GM18508 (cell line): ENCODE results near the gene IL4.

ENCODE experiments used
- ATAC-seq: cut with Tn5 transposase; IDR thresholded peaks from one replicate; pipeline ENCODE4 v1.9.1; 2021; ENCODE audit warnings: moderate number of reproducible peaks; ENCODE audit not compliant: insufficient read depth, unreplicated experiment

Gene IL4

GRCh38 chr5:132669966-132670882 is 3.6 kb upstream of the IL4 start:
- no peak for ATAC-seq

- ATAC-seq = no peak
Measured at GRCh38 chr5:132671000-132671399, 2.8 kb upstream of the IL4 start.

GRCh38 chr5:132673488-132673887 is 301 bp upstream of the IL4 start:
- ATAC-seq = no peak

DNA sequence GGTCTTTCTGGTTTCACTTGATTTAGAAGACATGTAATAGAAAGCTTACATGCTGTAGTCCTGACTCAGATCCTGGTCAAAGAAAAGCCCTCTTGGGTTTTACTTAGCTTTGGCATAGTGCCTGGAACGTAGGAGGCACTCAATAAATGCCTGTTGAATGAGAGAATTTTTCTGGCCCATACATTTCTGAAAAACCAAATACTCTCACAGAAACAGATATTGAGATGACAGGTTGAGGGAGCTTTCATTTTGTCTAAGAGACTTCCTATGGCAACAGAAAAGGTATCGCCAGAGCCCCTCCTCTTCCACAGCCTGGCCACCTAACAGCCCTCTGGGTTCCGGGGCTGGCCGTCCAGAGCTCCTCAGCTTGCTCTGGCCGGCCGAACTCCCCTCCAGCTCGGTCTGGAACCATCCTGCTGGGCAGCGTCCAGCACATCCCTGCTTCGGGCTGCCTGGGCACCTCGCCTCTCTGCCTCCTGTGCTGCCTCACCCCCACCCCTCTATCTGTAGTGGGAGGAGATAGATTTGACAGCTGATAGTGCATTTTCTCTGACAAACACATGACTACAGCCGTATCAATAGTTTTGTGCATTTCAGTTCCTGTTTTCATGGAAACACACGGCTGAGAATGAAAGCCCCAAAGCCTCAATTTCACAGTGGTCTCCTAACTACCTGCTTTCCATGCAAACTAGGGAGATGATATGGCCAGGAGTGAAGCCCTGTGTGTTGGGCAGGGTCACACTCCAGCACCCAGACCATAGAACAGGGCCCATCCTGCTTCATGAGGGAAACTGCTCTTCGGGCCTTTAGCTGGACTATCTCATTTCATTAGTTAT is 1.1 kb downstream of the IL4 start:
- ATAC-seq = no peak

- no peak for ATAC-seq
Measured at GRCh38 chr5:132675936-132676689, 2.3 kb downstream of the IL4 start.

GRCh38 chr5:132677191-132677590 is 3.4 kb downstream of the IL4 start:
- no peak for ATAC-seq

GRCh38 chr5:132677682-132678400 is 4.1 kb downstream of the IL4 start:
- ATAC-seq = no peak

DNA sequence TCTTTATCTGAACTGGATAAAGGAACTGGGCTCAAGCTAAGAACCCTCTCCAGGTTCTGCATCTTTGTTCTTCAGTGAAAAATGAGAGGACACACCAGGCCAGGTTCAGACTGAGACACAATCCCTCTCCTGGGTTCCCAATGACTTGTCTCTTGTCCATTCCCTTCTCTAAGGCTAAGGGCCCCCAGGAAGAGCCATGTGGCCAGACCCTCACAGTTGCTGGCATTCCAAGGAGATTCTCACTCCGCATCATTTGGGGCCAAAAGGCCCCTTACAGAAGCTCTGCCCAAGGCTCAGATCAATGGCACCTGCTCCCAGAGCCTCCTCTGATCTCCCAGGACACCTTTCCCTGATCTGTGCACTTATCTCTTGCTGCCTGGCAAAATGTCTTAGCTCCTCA is 4.9 kb downstream of the IL4 start:
- ATAC-seq = no peak

- ATAC-seq = no peak
Measured at GRCh38 chr5:132679166-132679565, 5.4 kb downstream of the IL4 start.

DNA sequence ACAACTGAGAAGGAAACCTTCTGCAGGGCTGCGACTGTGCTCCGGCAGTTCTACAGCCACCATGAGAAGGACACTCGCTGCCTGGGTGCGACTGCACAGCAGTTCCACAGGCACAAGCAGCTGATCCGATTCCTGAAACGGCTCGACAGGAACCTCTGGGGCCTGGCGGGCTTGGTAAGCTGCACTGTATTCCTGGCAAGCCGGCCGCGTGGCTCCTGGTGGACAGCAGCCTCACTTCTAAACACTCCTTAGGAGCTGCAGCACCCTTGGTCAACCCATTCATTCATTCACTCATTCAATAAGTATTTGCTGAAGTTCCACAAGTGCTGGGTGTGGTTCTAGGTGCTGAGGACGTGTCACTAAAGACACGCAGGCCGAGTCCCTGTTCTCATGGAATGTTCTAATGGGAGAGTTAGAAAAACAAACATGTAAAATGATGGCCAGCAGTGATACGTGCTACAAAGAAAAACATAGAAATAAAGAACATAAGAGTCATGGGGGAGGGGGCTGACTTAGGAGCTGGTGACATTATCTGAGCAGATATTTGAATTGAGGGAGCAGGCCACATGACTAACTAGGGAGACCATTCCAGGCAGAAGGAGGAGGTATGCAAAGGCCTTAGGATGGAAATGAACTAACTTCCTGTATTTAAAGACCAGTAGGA is 6.1 kb downstream of the IL4 start:
- no peak for ATAC-seq

- no peak for ATAC-seq
Measured at GRCh38 chr5:132680780-132681475, 7.1 kb downstream of the IL4 start.

GRCh38 chr5:132681476-132681831 is 7.7 kb downstream of the IL4 start:
- ATAC-seq = no peak

GRCh38 chr5:132681983-132682382 is 8.2 kb downstream of the IL4 start:
- no peak for ATAC-seq

DNA sequence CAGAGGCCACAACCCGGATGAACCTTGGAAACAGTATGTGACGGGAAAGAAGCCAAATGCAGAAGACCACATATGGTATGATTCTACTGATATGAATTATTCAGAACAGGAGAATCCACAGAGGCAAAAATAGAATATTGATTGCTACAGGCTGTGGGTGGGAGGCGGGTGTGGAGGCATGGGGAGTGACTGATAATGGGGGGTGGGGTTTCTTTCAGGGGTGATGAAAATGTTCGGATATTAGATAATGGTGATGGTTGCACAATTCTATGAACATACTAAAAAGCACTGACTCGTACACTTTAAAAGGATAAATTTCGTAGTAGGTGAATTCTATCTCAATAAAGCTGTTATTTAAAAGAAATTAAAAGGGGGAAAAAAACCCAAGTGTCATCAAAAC is 10.7 kb downstream of the IL4 start:
- ATAC-seq = no peak

DNA sequence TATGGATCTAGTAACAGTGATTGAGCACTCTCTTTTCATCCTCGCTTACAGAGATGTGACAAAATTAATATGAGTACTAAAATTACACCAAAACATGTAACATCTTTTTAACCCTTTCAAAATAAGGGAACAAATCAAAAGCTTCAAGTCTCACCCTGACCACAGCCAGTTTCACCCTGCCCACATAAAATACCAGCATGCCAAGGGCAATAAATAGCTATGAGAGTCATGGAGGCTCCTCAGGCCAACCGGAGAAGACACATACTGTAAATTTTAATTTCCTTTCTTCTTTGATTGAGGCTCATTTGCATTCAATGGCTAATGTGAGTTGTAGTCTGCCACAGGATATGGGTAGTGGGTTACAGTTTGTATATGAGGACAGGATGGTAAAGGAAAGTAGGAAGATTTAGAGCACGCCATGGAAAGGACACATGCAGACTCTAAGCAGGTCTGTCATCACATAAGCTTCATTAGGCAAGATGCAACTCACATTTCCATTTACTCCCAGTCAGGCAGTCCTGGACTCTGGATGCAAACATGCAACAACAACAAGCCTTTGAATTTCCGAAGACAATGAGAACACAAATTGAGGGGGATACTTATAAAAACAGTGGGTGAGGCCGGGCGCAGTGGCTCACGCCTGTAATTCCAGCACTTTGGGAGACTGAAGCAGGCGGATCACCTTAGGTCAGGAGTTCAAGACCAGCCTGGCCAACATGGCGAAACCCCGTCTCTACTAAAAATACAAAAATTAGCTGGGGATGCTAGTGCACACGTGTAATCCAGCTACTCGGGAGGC is 11.3 kb downstream of the IL4 start:
- no peak for ATAC-seq

GRCh38 chr5:132686193-132686592 is 12.4 kb downstream of the IL4 start:
- no peak for ATAC-seq

- no peak for ATAC-seq
Measured at GRCh38 chr5:132687995-132688394, 14.2 kb downstream of the IL4 start.
